Measurements from ENCODE around the gene MECR.
A peak's percentile ranks its signal among the peaks of the same experiment; 100 is the strongest.

MECR gene, protein sequence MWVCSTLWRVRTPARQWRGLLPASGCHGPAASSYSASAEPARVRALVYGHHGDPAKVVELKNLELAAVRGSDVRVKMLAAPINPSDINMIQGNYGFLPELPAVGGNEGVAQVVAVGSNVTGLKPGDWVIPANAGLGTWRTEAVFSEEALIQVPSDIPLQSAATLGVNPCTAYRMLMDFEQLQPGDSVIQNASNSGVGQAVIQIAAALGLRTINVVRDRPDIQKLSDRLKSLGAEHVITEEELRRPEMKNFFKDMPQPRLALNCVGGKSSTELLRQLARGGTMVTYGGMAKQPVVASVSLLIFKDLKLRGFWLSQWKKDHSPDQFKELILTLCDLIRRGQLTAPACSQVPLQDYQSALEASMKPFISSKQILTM

DNA sequence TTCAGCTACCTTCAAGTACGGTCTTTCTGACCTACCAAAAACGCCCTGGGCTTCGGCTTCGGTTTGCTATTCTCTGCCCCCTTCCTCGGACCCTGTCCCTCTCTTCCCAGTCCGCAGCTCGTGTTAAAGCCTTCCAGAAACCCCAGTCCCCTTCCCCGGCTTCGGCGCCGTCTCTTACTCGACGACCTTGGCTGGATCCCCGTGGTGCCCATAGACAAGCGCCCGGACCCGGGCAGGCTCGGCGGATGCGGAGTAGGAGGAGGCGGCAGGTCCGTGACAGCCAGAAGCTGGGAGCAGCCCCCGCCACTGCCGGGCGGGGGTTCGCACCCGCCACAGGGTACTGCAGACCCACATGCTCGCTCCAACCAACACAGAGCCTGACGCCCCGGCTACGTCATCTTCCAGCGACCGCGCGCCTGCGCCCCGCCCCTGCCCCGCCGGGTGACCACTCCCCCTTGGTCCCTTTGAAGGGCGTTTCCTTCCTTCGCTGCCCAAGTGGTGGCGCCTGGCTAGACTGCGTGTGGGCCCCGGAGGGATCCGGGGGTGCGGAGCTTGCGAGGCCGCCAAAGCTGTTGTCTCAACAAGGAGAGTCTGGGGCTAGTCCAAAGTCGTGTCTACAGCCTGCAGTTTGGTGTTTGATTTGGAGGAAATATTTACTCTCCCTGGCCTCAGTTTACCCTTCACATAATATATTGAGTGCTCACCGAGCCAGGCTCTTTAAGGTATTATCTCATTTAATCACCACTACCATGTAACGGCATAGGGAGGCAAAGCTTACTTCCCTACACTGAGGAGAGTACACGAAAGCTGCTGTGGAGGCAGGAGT, at the start of gene MECR:
TSS of gene MECR (minus strand) at position 382 of the 826 bp plus-strand sequence. CDS start at position 354, 28 bp downstream.
- DNase-seq: peak; percentile 80

DNA sequence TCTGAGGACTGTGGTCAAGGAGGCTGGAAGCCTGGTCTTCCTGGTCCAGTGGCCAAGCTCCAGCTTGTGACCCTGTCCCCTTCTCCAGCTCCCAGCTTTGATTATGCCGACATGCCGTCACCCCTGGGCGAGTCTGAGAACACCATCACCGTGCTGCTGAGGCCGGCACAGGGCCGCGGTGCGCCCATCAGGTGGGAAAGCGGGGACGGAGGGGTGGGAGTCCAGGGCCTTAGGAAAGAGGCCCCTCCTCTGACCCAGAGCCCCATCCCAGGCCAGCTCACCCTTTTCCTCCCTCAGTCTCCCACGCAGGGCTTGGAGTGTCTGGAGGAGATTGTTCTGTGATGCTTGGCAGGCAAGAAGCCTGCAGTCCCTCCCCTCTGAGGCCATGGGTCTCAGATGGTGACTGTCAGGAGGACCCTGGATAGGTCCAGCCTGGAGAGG, 49.2 kb upstream of the MECR start:
- no peak for DNase-seq

DNA sequence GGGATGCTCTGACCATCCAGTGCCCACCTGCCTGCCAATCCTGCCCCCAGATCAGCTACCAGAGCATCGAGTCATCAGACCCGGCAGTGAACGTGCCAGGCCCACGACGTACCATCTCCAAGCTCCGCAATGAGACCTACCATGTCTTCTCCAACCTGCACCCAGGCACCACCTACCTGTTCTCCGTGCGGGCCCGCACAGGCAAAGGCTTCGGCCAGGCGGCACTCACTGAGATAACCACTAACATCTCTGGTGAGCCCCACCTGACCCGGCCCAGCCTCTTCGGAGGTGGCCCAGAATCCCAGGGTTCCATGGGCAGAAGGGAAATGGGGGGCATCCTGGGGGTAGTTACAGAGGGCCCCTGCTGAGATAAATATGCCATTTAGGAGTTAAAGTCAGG, 48.7 kb upstream of the MECR start:
- DNase-seq: no peak

DNA sequence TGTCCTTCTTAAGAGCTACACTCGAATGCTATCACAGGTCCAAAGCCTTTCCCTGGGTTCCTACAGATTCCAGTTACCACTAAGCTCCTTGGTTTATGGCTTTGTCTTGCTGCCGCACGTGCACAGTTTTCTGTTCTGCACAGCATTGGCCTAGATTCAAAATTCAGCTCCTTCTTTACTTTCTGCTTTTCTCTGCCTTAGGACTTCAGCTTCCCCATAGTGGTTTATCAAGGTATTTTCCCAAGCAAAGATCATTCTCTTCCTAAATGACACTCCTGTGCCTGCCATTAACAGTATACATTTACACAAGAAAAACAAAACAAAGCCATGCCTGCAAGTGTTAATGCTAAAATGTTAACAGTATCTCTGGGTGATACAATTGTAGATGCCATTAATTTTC, 47.4 kb upstream of the MECR start:
- DNase-seq: no peak

DNA sequence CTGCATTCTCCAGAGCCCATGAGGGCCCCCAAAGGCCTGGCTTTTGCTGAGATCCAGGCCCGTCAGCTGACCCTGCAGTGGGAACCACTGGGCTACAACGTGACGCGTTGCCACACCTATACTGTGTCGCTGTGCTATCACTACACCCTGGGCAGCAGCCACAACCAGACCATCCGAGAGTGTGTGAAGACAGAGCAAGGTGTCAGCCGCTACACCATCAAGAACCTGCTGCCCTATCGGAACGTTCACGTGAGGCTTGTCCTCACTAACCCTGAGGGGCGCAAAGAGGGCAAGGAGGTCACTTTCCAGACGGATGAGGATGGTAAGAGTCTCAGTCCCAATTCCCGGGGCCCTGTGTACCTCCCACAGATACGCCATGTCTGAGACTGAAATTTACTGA, 44.7 kb upstream of the MECR start:
- no peak for DNase-seq

DNA sequence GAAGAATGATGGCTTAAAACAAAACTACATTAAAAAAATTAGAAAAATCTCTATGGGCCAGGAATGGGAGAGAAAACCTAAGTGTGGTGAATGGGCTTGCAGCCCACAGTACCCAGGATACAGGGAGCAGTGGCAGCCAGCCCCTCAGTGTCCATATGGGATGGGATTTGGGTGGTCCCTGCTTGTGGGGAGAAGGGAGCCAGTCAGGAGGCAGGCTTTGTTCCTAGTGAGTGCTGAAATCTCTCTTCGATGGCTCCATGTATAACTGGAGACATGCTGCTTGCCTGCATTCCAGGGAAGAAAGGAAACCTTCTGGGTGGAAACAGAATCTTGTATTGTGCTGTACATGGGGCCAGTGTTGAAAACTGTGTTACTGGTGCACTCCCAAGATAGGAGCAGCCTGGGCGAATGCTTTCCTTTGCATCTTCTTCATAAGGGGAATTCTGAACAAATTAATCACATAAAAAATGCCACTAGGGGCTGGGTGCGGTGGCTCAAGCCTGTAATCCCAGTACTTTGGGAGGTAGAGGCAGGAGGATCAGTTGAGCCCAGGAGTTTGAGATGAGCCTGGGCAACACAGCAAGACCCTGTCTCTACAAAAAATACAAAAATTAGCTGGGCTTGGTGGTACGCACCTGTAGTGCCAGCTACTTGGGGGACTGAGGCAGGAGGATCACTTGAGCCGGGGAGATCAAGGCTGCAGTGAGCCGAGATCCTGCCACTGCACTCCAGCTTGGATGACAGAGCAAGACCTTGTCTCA, 41.6 kb upstream of the MECR start:
- no peak for DNase-seq

DNA sequence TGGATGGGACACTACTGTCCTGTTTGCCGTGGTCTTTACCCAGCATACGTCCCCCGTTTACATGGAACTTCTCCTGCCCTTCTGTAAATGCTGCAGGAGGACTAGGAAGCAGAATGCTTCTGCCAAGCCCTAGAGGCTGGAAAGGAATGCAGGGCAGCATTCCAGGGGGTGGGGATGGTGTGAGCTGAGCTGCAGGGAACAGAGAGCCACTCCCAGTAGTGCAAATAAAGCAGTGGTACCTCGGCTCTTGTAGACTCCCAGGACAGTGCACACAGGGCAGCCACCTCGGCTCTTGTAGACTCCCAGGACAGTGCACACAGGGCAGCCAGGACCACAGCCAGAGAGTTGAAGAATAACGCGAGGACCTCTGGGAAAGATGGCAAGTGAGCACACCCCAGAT, 41.0 kb upstream of the MECR start:
- DNase-seq: no peak

DNA sequence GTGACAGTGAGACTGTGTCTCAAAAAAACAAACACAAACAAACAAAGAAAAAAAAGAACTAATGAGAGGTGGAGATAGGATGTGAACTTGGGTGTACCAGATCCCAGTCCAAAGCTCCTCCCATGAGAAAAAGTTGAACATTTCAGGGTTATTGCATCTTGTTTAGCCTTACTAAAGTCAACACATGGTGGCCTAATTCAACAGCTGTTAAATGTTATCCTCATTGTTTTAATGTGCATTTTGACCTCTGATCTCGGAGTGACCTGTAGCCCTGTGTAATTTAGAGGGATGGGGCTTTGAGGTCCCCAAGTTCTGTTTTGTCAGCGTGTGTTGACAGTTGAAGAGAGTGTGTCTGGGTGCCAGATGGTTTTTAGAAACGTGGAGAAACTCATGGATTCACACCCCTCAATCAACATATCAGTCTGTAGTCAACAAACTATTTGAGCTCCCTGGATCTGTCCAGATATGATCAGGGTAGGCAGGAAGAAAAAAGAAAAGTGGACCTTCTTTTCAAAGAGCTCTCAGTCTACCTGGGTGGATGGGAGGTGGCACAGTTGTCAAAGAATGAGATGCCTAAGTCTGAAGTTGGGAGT, 40.3 kb upstream of the MECR start:
- no peak for DNase-seq

DNA sequence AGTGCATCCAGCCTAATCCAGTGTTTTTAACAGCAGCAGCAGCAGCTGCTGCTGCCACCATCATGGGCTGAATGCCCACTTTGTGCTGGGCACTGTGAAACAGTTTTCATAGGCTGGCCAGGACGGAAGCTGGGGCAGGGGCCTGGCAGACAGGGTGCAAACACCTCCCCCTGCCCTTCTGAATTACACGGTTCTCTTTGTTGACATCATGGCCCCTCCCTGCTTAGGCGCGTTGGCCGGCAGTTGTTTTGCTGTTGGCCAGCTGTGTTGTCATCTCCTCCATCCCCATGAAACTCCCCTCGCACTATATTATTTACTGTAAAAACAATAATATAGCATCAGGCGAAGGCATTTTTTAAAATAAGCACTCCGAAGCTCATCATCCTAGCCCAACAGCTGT, 38.6 kb upstream of the MECR start:
- DNase-seq: no peak

DNA sequence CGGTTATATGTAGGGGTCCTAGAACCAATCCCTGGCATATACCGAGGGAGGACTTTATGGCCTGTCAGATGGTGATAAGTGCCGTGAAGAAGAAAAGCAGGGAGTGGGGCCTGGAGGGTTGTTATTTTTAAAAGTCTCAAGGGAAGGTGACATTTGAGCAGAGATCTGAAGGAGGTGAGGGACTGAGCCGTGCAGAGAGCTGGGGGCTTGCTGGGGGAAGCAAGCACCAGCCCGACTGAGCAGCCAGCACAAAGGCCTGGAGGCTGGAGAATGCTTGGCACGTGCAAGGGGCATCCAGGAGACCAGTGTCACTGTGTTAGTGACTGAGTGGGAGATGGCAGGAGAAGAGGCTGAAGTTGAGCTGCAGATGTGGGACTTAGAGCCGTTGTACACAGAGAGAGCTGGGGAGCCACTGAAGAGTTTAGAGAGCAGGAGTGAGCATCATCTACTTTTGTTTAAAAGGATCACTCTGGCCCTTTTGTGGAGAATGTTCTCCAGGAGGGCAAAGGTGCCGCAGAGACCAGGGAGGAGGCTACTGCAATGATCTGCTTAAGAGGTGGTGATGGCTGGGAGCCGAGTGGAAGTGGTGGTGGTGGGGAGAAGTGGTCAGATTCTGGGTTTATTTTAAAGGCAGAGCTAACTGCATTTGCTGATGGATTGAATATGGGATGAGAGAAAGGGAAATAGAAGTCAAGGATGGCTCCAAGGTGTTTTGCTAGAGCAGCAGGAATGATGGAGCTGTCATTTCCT, 36.8 kb upstream of the MECR start:
- no peak for DNase-seq

DNA sequence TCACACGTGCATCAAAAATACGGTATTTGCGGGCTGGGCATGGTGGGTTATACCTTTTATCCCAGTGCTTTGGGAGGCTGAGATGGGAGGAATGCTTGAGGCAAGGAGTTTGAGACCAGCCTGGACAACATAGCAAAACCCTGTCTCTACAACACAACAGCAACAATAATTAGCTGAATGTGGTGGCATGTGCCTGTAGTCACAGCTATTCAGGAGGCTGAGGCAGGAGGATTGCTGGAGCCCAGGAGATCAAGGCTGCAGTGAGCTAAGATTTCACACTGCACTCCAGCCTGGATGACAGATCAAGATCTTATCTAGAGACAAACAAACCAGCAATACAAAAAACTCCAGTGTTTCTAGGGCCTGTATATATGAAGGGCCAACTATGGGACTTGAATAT, 36.2 kb upstream of the MECR start:
- no peak for DNase-seq

DNA sequence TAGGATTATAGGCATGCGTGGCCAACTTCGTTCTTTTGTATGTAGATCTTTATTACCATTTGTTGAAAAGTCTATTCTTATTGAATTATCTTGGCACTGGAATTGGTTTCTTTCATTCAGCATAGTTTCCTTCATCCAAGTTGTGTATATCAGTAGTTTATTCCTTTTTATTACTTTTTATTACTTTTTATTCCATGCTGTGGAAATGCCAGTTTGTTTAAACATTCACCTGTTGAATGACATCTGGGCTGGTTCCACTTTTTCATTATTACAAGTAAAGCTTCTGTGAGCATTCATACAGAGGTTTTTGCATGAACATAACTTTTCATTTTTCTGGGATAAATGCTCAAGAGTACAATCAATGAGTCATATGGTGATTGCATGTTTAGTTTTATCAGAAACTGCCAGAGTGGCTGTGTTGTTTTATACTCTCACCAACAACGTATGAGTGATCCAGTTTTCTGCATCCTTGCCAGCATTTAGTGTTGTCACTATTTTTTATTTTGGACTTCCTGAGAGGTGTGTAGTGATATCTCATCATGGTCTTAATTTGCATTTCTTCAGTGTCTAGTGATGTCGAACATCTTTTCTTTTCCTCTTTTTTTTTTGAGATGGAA, 34.1 kb upstream of the MECR start:
- no peak for DNase-seq

DNA sequence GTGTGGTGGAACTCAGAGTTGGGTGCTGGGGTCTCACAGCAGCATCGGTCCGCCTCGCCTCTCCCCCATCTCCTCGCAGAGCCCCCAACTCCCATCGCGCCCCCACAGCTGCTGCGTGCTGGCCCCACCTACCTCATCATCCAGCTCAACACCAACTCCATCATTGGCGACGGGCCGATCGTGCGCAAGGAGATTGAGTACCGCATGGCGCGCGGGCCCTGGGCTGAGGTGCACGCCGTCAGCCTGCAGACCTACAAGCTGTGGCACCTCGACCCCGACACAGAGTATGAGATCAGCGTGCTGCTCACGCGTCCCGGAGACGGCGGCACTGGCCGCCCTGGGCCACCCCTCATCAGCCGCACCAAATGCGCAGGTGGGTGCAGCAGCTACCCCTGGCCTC, 29.8 kb upstream of the MECR start:
- no peak for DNase-seq

DNA sequence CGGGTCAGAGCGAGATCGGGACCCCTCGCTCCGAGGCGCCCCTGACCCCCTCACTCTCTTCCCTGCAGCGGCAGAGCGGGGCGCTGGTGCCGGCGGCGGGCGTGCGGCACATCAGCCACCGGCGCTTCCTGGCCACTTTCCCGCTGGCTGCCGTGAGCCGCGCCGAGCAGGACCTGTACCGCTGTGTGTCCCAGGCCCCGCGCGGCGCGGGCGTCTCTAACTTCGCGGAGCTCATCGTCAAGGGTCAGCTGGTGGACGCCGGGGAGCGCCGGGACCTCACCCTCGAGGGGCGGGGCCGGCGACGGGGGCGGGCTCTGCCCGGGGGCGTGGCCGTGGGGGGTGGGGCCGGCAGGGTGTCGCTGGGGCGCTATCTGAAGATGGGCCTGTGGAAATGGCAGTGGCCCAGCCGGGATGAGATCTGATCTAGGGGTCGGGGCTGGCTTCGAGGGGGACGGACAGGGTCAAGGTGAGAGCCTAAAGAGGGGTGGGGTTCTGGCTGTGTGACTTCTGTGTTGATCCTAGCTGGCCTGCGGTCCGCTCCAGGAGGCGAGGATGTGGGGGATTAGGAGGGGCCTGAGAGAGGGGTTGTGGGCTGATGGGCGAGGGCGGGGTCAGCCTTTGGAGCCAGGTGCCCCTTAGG, 29.2 kb upstream of the MECR start:
- peak; percentile 31 for DNase-seq

DNA sequence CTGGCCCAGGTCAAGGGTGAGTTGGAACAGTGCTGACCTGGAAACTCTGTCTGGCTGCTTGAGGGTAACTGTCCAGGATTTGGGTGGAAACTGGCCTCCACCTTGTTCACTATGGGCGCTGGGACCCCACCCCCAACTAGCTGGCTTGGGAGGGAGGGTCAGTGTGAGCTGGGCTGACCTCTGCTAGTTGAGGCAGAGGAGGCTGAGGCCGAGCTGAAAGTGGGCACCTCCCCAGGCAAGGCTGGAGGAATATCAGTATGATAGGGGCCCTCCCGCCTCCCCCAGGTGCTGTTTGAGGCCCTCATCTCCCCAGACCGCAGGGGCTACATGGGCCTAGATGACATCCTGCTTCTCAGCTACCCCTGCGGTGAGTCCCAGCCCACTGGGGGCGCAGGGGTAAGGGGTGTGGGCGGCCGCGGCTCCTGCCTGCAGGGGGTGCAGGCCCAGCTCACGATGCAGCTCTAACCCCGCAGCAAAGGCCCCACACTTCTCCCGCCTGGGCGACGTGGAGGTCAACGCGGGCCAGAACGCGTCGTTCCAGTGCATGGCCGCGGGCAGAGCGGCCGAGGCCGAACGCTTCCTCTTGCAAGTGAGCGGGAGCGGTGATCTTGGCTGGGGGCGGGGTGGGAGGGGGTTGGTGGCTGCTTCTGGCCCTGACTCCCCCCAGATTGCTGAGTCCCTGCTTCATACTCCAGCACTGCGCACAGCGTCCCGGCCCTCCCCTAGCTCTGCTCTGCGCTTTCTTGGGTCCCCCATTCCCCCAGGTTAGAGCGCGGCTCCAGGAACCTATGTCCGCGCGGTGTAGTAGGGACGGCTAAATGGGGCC, 28.5 kb upstream of the MECR start:
- no peak for DNase-seq

DNA sequence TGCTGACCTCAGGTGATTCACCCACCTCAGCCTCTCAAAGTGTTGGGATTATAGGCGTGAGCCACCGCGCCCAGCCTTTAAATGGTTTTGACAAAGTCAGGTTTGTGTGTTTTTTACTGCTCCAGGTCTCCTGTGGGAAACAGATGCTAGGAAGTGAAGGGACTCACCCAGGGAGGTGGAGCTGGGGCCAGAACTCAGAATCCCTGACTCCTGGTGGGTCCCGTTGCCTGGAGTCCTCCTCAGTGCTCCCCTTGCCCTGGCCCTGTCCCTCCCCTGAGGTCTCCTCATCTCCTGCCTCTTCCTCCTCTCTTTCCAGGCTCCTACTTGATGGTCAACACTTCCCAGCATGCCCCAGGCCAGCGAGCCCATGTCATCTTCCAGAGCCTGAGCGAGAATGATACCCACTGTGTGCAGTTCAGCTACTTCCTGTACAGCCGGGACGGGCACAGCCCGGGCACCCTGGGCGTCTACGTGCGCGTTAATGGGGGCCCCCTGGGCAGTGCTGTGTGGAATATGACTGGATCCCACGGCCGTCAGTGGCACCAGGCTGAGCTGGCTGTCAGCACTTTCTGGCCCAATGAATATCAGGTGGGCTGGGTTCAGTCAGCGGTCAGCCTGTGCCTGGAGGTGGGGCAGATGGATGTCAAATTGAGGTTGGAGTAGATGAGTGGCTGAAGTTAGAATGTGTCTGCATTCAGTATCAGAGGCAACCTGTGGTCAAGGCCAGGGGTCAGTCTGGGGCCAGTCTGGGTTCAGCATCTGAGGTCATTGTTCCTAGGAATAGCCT, 27.6 kb upstream of the MECR start:
- DNase-seq: no peak

DNA sequence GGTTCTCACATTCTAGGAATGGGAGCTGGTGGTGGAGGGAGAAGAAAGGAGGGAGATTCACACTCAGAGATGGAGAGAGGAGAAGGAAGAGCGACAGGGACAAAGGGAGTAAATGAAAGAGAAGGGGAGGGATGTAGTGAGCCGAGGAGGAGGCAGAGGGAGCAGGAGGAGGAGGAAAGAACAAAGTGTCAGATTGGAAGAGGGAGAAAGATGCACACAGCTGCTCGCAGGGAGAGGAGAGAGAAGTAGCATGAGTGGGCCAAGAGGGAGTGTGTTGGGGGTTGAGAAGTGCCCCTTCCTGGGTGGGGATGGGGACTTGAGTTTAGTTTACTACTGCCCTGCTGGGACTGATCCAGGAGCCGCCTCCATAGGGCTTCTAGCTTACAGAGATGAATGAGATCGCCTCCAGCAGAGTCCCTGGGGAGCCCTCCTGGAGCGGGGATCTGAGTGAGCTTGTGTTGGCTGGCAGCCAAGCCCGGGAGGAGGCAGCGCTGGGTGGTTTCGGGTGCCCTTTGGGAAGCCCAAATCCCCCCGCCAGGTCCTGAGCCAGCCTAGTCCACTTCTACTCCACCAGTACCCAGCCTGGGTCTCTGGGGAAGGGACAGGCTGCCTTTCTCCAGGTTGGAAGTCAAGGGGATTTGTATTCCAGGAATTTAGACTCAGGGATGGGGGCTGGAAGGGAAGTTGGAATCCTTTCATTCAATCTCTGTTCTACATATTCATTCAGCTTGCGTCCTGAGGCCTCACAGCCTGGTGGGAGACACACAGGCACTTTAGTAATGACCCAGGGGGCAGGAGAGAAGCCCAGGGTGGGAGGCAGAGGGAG, 26.5 kb upstream of the MECR start:
- DNase-seq: peak; percentile 45

DNA sequence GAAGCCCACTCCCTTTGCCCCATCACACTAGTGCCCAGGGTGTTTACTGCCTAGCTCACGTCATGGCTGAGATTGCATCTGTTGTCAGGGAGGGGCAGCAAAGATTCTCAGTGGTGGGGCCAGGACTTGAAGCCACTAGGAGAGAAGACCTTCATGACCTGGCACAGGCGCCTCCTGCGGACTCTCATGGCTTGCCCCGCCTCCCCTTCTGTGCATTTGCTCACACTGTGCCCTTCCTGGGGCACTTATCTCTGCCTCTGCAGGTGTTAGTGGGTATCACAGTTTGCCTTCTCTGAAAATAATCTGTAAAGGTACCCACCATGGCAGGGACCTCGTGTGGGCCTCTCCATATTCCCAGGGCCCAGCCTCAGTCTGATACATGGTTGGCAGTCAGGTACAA, 25.7 kb upstream of the MECR start:
- DNase-seq: no peak

Measured in NCI-H146 (cell line).